ENCODE measurements around the gene PJA2. TPM values are rescaled to one million over a fixed set of nuclear protein-coding genes. Genes with fewer than 3 reads are reported as not detected.
A peak's percentile ranks its signal among the peaks of the same experiment; 100 is the strongest.

The PJA2 gene
- total RNA-seq, 4 donors from 2014 or later: 43.5 to 68.1 (median 65.0) TPM

DNA sequence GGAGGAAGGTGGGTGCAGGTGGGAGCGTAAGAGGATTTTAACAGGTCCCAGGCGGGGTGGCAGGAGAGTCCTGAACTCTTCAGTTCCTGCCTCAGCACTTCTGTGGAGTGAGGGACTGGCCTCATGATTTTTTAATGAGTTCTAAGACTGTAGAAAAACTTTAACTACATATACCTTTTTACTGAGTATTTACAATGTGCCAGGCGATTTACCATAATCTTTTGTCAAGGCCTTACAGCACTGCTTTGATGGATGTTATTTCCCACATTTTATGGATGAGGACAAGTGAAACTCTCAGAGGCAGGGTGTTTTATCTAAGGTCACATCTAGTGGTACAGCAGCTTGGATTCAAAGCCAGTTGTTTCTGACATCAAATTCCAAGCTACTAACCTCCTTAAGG is 99.5 kb downstream of the PJA2 start:
- WGBS: 90% methylated on average over 3 of the region's 3 CpGs
- TF ChIP-seq POLR2AphosphoS5 (IDR thresholded peaks at IDR 0.05): no peak
- no peak for TF ChIP-seq EP300 (IDR thresholded peaks at IDR 0.05)
- TF ChIP-seq POLR2A (IDR thresholded peaks at IDR 0.05): no peak
- TF ChIP-seq CTCF (IDR thresholded peaks at IDR 0.05): no peak
- no peak for DNase-seq (ENCODE audit: low spot score in 2 of 2)
- Histone ChIP-seq H3K9me3 (no peaks in the 10 kb centered on the region), H3K36me3 (no peaks in the 10 kb centered on the region), H3K27ac (no peak overlapping the region), H3K4me3 (no peak overlapping the region), H3K27me3 (no peaks in the 10 kb centered on the region), H3K4me1 (no peaks in the 10 kb centered on the region)

- 84% methylated on average over 3 of the region's 5 CpGs for WGBS
- Histone ChIP-seq H3K4me1 (no peaks in the 10 kb centered on the region), H3K4me3 (no peak overlapping the region), H3K9me3 (no peaks in the 10 kb centered on the region), H3K27me3 (no peaks in the 10 kb centered on the region), H3K27ac (no peak overlapping the region), H3K36me3 (no peaks in the 10 kb centered on the region)
- DNase-seq (ENCODE audit: low spot score in 2 of 2): no peak
- TF ChIP-seq POLR2A (IDR thresholded peaks at IDR 0.05) (no peak), POLR2AphosphoS5 (IDR thresholded peaks at IDR 0.05) (no peak), CTCF (IDR thresholded peaks at IDR 0.05) (no peak), EP300 (IDR thresholded peaks at IDR 0.05) (no peak)
Observed at GRCh38 chr5:109309326-109310063, 100.3 kb downstream of the PJA2 start.

GRCh38 chr5:109307951-109308350 is 101.8 kb downstream of the PJA2 start:
- WGBS: 83% methylated on average over 3 of the region's 3 CpGs
- no peak for DNase-seq (ENCODE audit: low spot score in 2 of 2)

DNA sequence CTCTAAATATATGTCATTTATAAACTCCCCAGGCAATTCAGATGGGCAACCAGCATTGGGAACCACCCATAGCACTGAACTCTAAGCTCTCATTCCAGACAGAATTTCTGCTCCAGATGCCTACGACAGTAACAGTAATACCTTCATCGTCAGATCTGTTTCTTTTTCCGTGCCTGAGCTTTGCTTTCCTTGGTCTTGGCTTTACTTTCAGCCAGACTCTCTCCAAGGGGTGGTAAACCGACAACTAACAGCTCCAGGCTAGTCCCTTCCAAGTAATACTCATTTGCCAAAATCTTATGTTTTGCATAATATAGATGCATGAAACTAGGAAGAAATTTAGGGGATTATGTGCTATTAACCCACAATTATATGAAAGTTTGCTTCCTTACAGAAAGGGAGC is 102.3 kb downstream of the PJA2 start:
- Histone ChIP-seq H3K27me3 (no peaks in the 10 kb centered on the region), H3K27ac (no peak overlapping the region), H3K36me3 (no peaks in the 10 kb centered on the region), H3K4me3 (no peak overlapping the region), H3K4me1 (no peaks in the 10 kb centered on the region), H3K9me3 (no peaks in the 10 kb centered on the region)
- no peak for DNase-seq (ENCODE audit: low spot score in 2 of 2)
- 62% methylated on average over 4 of the region's 4 CpGs for WGBS
- TF ChIP-seq POLR2AphosphoS5 (IDR thresholded peaks at IDR 0.05) (no peak), POLR2A (IDR thresholded peaks at IDR 0.05) (no peak), EP300 (IDR thresholded peaks at IDR 0.05) (no peak), CTCF (IDR thresholded peaks at IDR 0.05) (no peak)

More at GRCh38 chr5:109307951-109308350, 101.8 kb downstream of the PJA2 start:
- Histone ChIP-seq H3K4me3 (no peak overlapping the region), H3K9me3 (no peaks in the 10 kb centered on the region), H3K4me1 (no peaks in the 10 kb centered on the region), H3K27ac (peak overlapping the region; percentile 42), H3K36me3 (no peaks in the 10 kb centered on the region), H3K27me3 (no peaks in the 10 kb centered on the region)
- no peak for TF ChIP-seq POLR2AphosphoS5 (IDR thresholded peaks at IDR 0.05)
- TF ChIP-seq POLR2A (IDR thresholded peaks at IDR 0.05): no peak
- TF ChIP-seq CTCF (IDR thresholded peaks at IDR 0.05): no peak
- no peak for TF ChIP-seq EP300 (IDR thresholded peaks at IDR 0.05)

- TF ChIP-seq EP300 (IDR thresholded peaks at IDR 0.05): no peak
- no peak for TF ChIP-seq CTCF (IDR thresholded peaks at IDR 0.05)
- TF ChIP-seq POLR2A (IDR thresholded peaks at IDR 0.05): no peak
- TF ChIP-seq POLR2AphosphoS5 (IDR thresholded peaks at IDR 0.05): no peak
- no peak for DNase-seq (ENCODE audit: low spot score in 2 of 2)
- Histone ChIP-seq H3K27me3 (no peaks in the 10 kb centered on the region), H3K27ac (no peak overlapping the region), H3K36me3 (no peaks in the 10 kb centered on the region), H3K4me3 (no peak overlapping the region), H3K4me1 (no peaks in the 10 kb centered on the region), H3K9me3 (no peaks in the 10 kb centered on the region)
- 93% methylated on average over 2 of the region's 2 CpGs for WGBS
Observed at GRCh38 chr5:109305352-109305751, 104.4 kb downstream of the PJA2 start.

Data from suprapubic skin (tissue), 4 donors.